Erythroblast (primary cell): Measurements from ENCODE around the gene OPCML.

Experiments used
- GATA1 ChIP-seq: IDR thresholded peaks from 2 replicates; pipeline ENCODE4 v1.6.1; 2011; ENCODE audit warnings: low read depth, mild to moderate bottlenecking, control low read depth, low read length, moderate library complexity
- POLR2A ChIP-seq: IDR thresholded peaks from 2 replicates; pipeline ENCODE4 v1.6.1; 2011; ENCODE audit warnings: mild to moderate bottlenecking, low read length

- TF ChIP-seq GATA1 (no peak), POLR2A (no peak)
These were observed 293.8 kb downstream of the OPCML start for GRCh38 chr11:133238495-133238894.
